HG02981 (cell line): ENCODE measurements around the gene PHEX.

Experiments used
- ATAC-seq: cut with Tn5 transposase; IDR thresholded peaks from one replicate; pipeline ENCODE4 v1.9.1; 2021; ENCODE audit warnings: mild to moderate bottlenecking, moderate library complexity; ENCODE audit not compliant: unreplicated experiment

Gene PHEX

GRCh38 chrX:22097012-22097694 is 65.0 kb downstream of the PHEX start:
- no peak for ATAC-seq

GRCh38 chrX:22105231-22105630 is 73.1 kb downstream of the PHEX start:
- ATAC-seq: no peak

- ATAC-seq: no peak
Observed at GRCh38 chrX:22105971-22106370, 73.8 kb downstream of the PHEX start.

- no peak for ATAC-seq
Observed at GRCh38 chrX:22109442-22109841, 77.3 kb downstream of the PHEX start.

GRCh38 chrX:22110729-22111494 is 78.8 kb downstream of the PHEX start:
- ATAC-seq: no peak

GRCh38 chrX:22116605-22117546 is 84.8 kb downstream of the PHEX start:
- ATAC-seq: no peak

- no peak for ATAC-seq
Observed at GRCh38 chrX:22117633-22118032, 85.5 kb downstream of the PHEX start.

- no peak for ATAC-seq
Observed at GRCh38 chrX:22118161-22118830, 86.2 kb downstream of the PHEX start.

GRCh38 chrX:22121161-22121560 is 89.0 kb downstream of the PHEX start:
- no peak for ATAC-seq

GRCh38 chrX:22122510-22122909 is 90.4 kb downstream of the PHEX start:
- ATAC-seq: no peak

- no peak for ATAC-seq
Observed at GRCh38 chrX:22124098-22124497, 92.0 kb downstream of the PHEX start.

- no peak for ATAC-seq
Observed at GRCh38 chrX:22125481-22125880, 93.4 kb downstream of the PHEX start.

- ATAC-seq: no peak
Observed at GRCh38 chrX:22126327-22126726, 94.2 kb downstream of the PHEX start.

GRCh38 chrX:22128961-22129360 is 96.8 kb downstream of the PHEX start:
- ATAC-seq: no peak

GRCh38 chrX:22134681-22135080 is 102.6 kb downstream of the PHEX start:
- no peak for ATAC-seq

GRCh38 chrX:22135171-22135711 is 103.1 kb downstream of the PHEX start:
- ATAC-seq: no peak

GRCh38 chrX:22135994-22136684 is 104.0 kb downstream of the PHEX start:
- ATAC-seq: no peak

- ATAC-seq: no peak
Observed at GRCh38 chrX:22136711-22137110, 104.6 kb downstream of the PHEX start.

GRCh38 chrX:22139822-22140221 is 107.7 kb downstream of the PHEX start:
- ATAC-seq: no peak
